HCT116 (cell line): ENCODE measurements around the gene MS4A12. TPM values are rescaled to one million over a fixed set of nuclear protein-coding genes. Genes with fewer than 3 reads are reported as not detected.

Source experiments
- ATAC-seq: fragments of 200-7000 bp; cut with Tn5 transposase; 2 replicates; pipeline ENCODE4 v1.9.1; 2020; ENCODE audit warnings: mild to moderate bottlenecking, moderate library complexity
- BruUV-seq: library from RNA; stranded (reverse); fragments of 400-500 nt; replicated peaks from 2 replicates; lab custom pipeline; 2021; lab: Mats Ljungman, UMichigan
- CTCF ChIA-PET: fragments of 300-600 bp; sonication (Branson Sonifier 250); formaldehyde crosslinking; loops from one replicate; lab custom pipeline; 2021; ENCODE audit warnings: antibody characterized with exemption; lab: Charles Lee
- POLR2A ChIA-PET: fragments of 300-600, 350-600 bp; sonication (Branson Sonifier 250); formaldehyde crosslinking; loops from one replicate; lab custom pipeline; 2021; ENCODE audit warnings: antibody characterized with exemption; lab: Charles Lee
- RAD21 ChIA-PET, 2 experiments: fragments of 300-600 bp; sonication (Branson Sonifier 250); formaldehyde crosslinking; loops; one replicate each; lab custom pipeline; 2023; ENCODE audit warnings: low total read pairs in 2 of 2; ENCODE audit not compliant: uncharacterized antibody in 2 of 2, unreplicated experiment in 2 of 2, low non-redundant PET in 1 of 2; lab: Charles Lee
- DNase-seq: peaks from one replicate; pipeline ENCODE4 v3.0.0-alpha.2; 2010; ENCODE audit warnings: low read depth, low spot score
- H2AFZ ChIP-seq: fragments of 200-600 bp; shearing (Covaris generic), sonication (generic); 2 replicates; pipeline ENCODE4 v1.6.1; 2017; ENCODE audit warnings: low read depth, mixed run types, mixed read lengths, antibody characterized with exemption, low read length; ENCODE audit not compliant: poor library complexity, severe bottlenecking
- H3K27ac ChIP-seq: 2 replicates; pipeline ENCODE4 v1.5.1; 2012; ENCODE audit warnings: low read depth, low read length
- H3K27me3 ChIP-seq: fragments of 200-600 bp; sonication (generic); 2 replicates; pipeline ENCODE4 v1.6.1; 2016; ENCODE audit warnings: mixed run types, low read length, mixed read lengths; ENCODE audit not compliant: insufficient read depth
- H3K36me3 ChIP-seq, 2 experiments: fragments of 200-500 bp in 1 of 2; fragments of 200-600 bp in 1 of 2; sonication (Bioruptor generic) in 1 of 2; sonication (generic) in 1 of 2; 2 replicates each; pipeline versions ENCODE4 v1.5.1 to v1.6.1; 2014 to 2016; ENCODE audit warnings: low read length in 2 of 2, inconsistent platforms in 1 of 2, mixed read lengths in 1 of 2, mixed run types in 1 of 2; ENCODE audit not compliant: insufficient read depth in 2 of 2, control insufficient read depth in 1 of 2
- H3K4me1 ChIP-seq, 2 experiments: fragments of 200-600 bp in 1 of 2; sonication (generic) in 1 of 2; 2 replicates each; pipeline versions ENCODE4 v1.5.1 to v1.6.1; 2012 to 2017; ENCODE audit warnings: low read length in 2 of 2, inconsistent platforms in 1 of 2, mild to moderate bottlenecking in 1 of 2, mixed read lengths in 1 of 2, mixed run types in 1 of 2, moderate library complexity in 1 of 2; ENCODE audit not compliant: insufficient read depth in 2 of 2, control insufficient read depth in 1 of 2
- H3K4me2 ChIP-seq: fragments of 200-600 bp; sonication (generic); 2 replicates; pipeline ENCODE4 v1.6.1; 2017; ENCODE audit warnings: mixed run types, low read length, mixed read lengths
- H3K4me3 ChIP-seq, 2 experiments: fragments of 200-600 bp in 1 of 2; sonication (generic) in 1 of 2; replicated peaks in 1 of 2; 2 replicates each; pipeline ENCODE4 v1.5.1; 2011 to 2016; ENCODE audit warnings: low read length in 2 of 2, control low read depth in 1 of 2, low read depth in 1 of 2, mild to moderate bottlenecking in 1 of 2, mixed read lengths in 1 of 2, mixed run types in 1 of 2
- H3K79me2 ChIP-seq: fragments of 200-600 bp; sonication (generic); 2 replicates; pipeline ENCODE4 v1.6.1; 2017; ENCODE audit warnings: mild to moderate bottlenecking, mixed run types, low read length, moderate library complexity, mixed read lengths; ENCODE audit not compliant: insufficient read depth
- H3K9ac ChIP-seq: fragments of 200-600 bp; sonication (generic); 2 replicates; pipeline ENCODE4 v1.6.1; 2016; ENCODE audit warnings: low read length, mixed read lengths
- H3K9me2 ChIP-seq: fragments of 200-600 bp; sonication (generic), shearing (Covaris generic); 2 replicates; pipeline ENCODE4 v1.6.1; 2017; ENCODE audit warnings: mixed run types, mild to moderate bottlenecking, moderate library complexity; ENCODE audit not compliant: insufficient read depth
- H3K9me3 ChIP-seq, 2 experiments: fragments of 200-500 bp in 1 of 2; fragments of 200-600 bp in 1 of 2; sonication (Bioruptor generic) in 1 of 2; sonication (generic) in 1 of 2; 2 replicates each; pipeline ENCODE4 v1.6.1; 2014 to 2017; ENCODE audit warnings: low read length in 2 of 2, mixed read lengths in 2 of 2, inconsistent platforms in 1 of 2, low read depth in 1 of 2, mild to moderate bottlenecking in 1 of 2, mixed run types in 1 of 2, moderate library complexity in 1 of 2; ENCODE audit not compliant: control insufficient read depth in 1 of 2, insufficient read depth in 1 of 2
- H4K20me1 ChIP-seq: fragments of 200-600 bp; sonication (generic), shearing (Covaris generic); 2 replicates; pipeline ENCODE4 v1.6.1; 2017; ENCODE audit warnings: mixed run types, mild to moderate bottlenecking, moderate library complexity; ENCODE audit not compliant: insufficient read depth
- CBX3 ChIP-seq: IDR thresholded peaks from 2 replicates; pipeline ENCODE4 v1.6.1; 2012; ENCODE audit warnings: low read depth
- EGR1 ChIP-seq: IDR thresholded peaks from 2 replicates; pipeline ENCODE4 v1.6.1; 2012; ENCODE audit warnings: low read depth
- ELF1 ChIP-seq: IDR thresholded peaks from 2 replicates; pipeline ENCODE4 v1.6.1; 2012; ENCODE audit warnings: low read depth, borderline replicate concordance
- EZH2 ChIP-seq: fragments of 200-600 bp; sonication (generic); IDR thresholded peaks from 2 replicates; pipeline ENCODE4 v1.6.1; 2017; ENCODE audit warnings: antibody characterized with exemption, mixed run types
- EZH2phosphoT487 ChIP-seq: fragments of 200-600 bp; IDR thresholded peaks from 2 replicates; pipeline ENCODE4 v1.6.1; 2018; ENCODE audit warnings: antibody characterized with exemption, borderline replicate concordance
- POLR2A ChIP-seq: IDR thresholded peaks from 2 replicates; pipeline ENCODE4 v1.7.0; 2011; ENCODE audit warnings: borderline replicate concordance; ENCODE audit not compliant: insufficient read depth, insufficient read length; ENCODE audit errors: extremely low read depth
- POLR2AphosphoS5 ChIP-seq: IDR thresholded peaks from 2 replicates; pipeline ENCODE4 v1.6.1; 2011; ENCODE audit warnings: mild to moderate bottlenecking, low read depth, low read length, moderate library complexity
- RAD21 ChIP-seq: IDR thresholded peaks from 2 replicates; pipeline ENCODE4 v1.6.1; 2012; ENCODE audit warnings: low read depth, mild to moderate bottlenecking
- SIN3A ChIP-seq: IDR thresholded peaks from 2 replicates; pipeline ENCODE4 v1.6.1; 2012; ENCODE audit warnings: low read depth
- SP1 ChIP-seq: IDR thresholded peaks from 2 replicates; pipeline ENCODE4 v1.6.1; 2012; ENCODE audit warnings: low read depth
- SRF ChIP-seq: IDR thresholded peaks from 2 replicates; pipeline ENCODE4 v1.6.1; 2012; ENCODE audit warnings: low read depth
- YY1 ChIP-seq: IDR thresholded peaks from 2 replicates; pipeline ENCODE4 v1.6.1; 2011; ENCODE audit warnings: low read length, low read depth, moderate library complexity, mild to moderate bottlenecking; ENCODE audit not compliant: insufficient replicate concordance; ENCODE audit errors: extremely low read depth
- ZNF274 ChIP-seq: fragments of 200-500 bp; sonication (Bioruptor generic); IDR thresholded peaks from 2 replicates; pipeline ENCODE4 v1.6.1; 2014; ENCODE audit warnings: mild to moderate bottlenecking, low read depth, low read length, inconsistent platforms
- intact Hi-C: fragments of 100-400 bp; cut with micrococcal nuclease; formaldehyde crosslinking; loops from 2 replicates; pipeline ENCODE4 v1.10.0; 2022
- total RNA-seq: library from RNA; stranded (reverse); gene quantifications from one replicate; pipeline ENCODE4 v1.2.1, GENCODE V29; 2021; ENCODE audit not compliant: unreplicated experiment
- TF ChIP-seq, protein P1 (sequence below): IDR thresholded peaks from 2 replicates; pipeline ENCODE4 v1.6.1; 2012
- TF ChIP-seq, protein P2 (sequence below): IDR thresholded peaks from 2 replicates; pipeline ENCODE4 v1.6.1; 2012; ENCODE audit warnings: low read depth
- TF ChIP-seq, protein P3 (sequence below): IDR thresholded peaks from 2 replicates; pipeline ENCODE4 v1.6.1; 2012
- TF ChIP-seq, protein P4 (sequence below), 3 experiments: fragments of 200-600 bp in 1 of 3; sonication (generic) in 1 of 3; IDR thresholded peaks in 2 of 3; conservative IDR thresholded peaks in 1 of 3; 2 replicates each; pipeline ENCODE4 v1.5.1; 2012 to 2017; ENCODE audit warnings: low read depth in 2 of 3, low read length in 2 of 3, antibody characterized with exemption in 1 of 3, borderline replicate concordance in 1 of 3, control low read depth in 1 of 3, mild to moderate bottlenecking in 1 of 3, mixed read lengths in 1 of 3, mixed run types in 1 of 3, moderate library complexity in 1 of 3; ENCODE audit not compliant: insufficient read depth in 1 of 3
- TF ChIP-seq, protein P5 (sequence below): IDR thresholded peaks from 2 replicates; pipeline ENCODE4 v1.6.1; 2011; ENCODE audit warnings: mild to moderate bottlenecking, low read length, moderate library complexity; ENCODE audit not compliant: insufficient replicate concordance; ENCODE audit errors: extremely low read depth

Gene MS4A12
- total RNA-seq, 1 experiment from 2014 or later: not detected

DNA sequence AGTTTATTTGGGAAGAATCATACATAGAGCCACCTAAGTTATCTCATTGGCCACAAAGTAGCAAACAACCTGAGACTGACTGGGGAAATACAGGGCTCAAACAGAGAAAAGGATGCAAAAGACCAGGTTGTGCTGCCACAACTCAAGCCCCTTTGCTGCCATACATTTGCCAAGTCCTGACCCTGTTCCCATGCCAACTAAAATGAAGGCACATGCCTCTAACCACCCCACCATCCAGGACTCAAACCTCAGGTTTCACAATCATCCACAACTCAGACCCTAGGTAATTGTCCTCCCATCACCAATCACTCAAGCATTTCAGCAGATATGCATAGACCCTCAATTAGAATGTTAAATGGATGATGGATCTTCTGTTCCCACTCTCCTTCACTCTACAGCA lies 38.4 kb upstream of the MS4A12 start:
- Histone ChIP-seq H4K20me1 (no peaks in the 10 kb centered on the region), H3K36me3 (no peaks in the 10 kb centered on the region), H3K27ac (no peak overlapping the region), H3K27me3 (no peaks in the 10 kb centered on the region), H3K79me2 (no peaks in the 10 kb centered on the region), H3K9ac (no peak overlapping the region), H3K4me1 (no peaks in the 10 kb centered on the region), H3K4me2 (no peak overlapping the region), H3K4me3 (no peak overlapping the region), H3K9me3 (no peaks in the 10 kb centered on the region), H2AFZ (no peak overlapping the region)
- ATAC-seq (no peak), DNase-seq (no peak)
- CTCF ChIA-PET: no interaction called here
- POLR2A ChIA-PET: no interaction called here
- intact Hi-C loops: no loop called here
- no TSS peak for BruUV-seq
- RAD21 ChIA-PET: no interaction called here
- TF ChIP-seq, protein P1, sequence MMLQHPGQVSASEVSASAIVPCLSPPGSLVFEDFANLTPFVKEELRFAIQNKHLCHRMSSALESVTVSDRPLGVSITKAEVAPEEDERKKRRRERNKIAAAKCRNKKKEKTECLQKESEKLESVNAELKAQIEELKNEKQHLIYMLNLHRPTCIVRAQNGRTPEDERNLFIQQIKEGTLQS: no peak
- TF ChIP-seq YY1 (no peak), ZNF274 (no peak), POLR2AphosphoS5 (no peak), SRF (no peak), SP1 (no peak), EZH2 (no peak), RAD21 (no peak), CBX3 (no peak), EGR1 (no peak), SIN3A (no peak), POLR2A (no peak), EZH2phosphoT487 (no peak), ELF1 (no peak)
- TF ChIP-seq, protein P2, sequence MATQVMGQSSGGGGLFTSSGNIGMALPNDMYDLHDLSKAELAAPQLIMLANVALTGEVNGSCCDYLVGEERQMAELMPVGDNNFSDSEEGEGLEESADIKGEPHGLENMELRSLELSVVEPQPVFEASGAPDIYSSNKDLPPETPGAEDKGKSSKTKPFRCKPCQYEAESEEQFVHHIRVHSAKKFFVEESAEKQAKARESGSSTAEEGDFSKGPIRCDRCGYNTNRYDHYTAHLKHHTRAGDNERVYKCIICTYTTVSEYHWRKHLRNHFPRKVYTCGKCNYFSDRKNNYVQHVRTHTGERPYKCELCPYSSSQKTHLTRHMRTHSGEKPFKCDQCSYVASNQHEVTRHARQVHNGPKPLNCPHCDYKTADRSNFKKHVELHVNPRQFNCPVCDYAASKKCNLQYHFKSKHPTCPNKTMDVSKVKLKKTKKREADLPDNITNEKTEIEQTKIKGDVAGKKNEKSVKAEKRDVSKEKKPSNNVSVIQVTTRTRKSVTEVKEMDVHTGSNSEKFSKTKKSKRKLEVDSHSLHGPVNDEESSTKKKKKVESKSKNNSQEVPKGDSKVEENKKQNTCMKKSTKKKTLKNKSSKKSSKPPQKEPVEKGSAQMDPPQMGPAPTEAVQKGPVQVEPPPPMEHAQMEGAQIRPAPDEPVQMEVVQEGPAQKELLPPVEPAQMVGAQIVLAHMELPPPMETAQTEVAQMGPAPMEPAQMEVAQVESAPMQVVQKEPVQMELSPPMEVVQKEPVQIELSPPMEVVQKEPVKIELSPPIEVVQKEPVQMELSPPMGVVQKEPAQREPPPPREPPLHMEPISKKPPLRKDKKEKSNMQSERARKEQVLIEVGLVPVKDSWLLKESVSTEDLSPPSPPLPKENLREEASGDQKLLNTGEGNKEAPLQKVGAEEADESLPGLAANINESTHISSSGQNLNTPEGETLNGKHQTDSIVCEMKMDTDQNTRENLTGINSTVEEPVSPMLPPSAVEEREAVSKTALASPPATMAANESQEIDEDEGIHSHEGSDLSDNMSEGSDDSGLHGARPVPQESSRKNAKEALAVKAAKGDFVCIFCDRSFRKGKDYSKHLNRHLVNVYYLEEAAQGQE: no peak
- TF ChIP-seq, protein P3, sequence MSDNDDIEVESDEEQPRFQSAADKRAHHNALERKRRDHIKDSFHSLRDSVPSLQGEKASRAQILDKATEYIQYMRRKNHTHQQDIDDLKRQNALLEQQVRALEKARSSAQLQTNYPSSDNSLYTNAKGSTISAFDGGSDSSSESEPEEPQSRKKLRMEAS: no peak
- TF ChIP-seq, protein P4, sequence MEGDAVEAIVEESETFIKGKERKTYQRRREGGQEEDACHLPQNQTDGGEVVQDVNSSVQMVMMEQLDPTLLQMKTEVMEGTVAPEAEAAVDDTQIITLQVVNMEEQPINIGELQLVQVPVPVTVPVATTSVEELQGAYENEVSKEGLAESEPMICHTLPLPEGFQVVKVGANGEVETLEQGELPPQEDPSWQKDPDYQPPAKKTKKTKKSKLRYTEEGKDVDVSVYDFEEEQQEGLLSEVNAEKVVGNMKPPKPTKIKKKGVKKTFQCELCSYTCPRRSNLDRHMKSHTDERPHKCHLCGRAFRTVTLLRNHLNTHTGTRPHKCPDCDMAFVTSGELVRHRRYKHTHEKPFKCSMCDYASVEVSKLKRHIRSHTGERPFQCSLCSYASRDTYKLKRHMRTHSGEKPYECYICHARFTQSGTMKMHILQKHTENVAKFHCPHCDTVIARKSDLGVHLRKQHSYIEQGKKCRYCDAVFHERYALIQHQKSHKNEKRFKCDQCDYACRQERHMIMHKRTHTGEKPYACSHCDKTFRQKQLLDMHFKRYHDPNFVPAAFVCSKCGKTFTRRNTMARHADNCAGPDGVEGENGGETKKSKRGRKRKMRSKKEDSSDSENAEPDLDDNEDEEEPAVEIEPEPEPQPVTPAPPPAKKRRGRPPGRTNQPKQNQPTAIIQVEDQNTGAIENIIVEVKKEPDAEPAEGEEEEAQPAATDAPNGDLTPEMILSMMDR (IDR thresholded peaks at IDR 0.05 in 2 of 3, conservative IDR thresholded peaks at IDR 0.05 in 1 of 3; ENCODE audit: borderline replicate concordance in 1 of 3, insufficient read depth in 1 of 3, low read depth in 2 of 3, low read length in 2 of 3): no peak
- TF ChIP-seq, protein P5, sequence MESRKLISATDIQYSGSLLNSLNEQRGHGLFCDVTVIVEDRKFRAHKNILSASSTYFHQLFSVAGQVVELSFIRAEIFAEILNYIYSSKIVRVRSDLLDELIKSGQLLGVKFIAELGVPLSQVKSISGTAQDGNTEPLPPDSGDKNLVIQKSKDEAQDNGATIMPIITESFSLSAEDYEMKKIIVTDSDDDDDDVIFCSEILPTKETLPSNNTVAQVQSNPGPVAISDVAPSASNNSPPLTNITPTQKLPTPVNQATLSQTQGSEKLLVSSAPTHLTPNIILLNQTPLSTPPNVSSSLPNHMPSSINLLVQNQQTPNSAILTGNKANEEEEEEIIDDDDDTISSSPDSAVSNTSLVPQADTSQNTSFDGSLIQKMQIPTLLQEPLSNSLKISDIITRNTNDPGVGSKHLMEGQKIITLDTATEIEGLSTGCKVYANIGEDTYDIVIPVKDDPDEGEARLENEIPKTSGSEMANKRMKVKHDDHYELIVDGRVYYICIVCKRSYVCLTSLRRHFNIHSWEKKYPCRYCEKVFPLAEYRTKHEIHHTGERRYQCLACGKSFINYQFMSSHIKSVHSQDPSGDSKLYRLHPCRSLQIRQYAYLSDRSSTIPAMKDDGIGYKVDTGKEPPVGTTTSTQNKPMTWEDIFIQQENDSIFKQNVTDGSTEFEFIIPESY: no peak
- TF ChIP-seq, all 23 proteins: peak for 0
- no peaks in the 10 kb centered on the region for H3K9me2 ChIP-seq
